NCI-H510A (cell line): ENCODE results near the gene MITF.
"Not testable (repeated sequence)": the region's sequence is repeated elsewhere in the genome, so short reads cannot be mapped to it uniquely, and the experiment has no call there.

Experiments
- DNase-seq: peaks from one replicate; lab custom pipeline; 2025; lab: John Stamatoyannopoulos, UW

MITF gene

DNA sequence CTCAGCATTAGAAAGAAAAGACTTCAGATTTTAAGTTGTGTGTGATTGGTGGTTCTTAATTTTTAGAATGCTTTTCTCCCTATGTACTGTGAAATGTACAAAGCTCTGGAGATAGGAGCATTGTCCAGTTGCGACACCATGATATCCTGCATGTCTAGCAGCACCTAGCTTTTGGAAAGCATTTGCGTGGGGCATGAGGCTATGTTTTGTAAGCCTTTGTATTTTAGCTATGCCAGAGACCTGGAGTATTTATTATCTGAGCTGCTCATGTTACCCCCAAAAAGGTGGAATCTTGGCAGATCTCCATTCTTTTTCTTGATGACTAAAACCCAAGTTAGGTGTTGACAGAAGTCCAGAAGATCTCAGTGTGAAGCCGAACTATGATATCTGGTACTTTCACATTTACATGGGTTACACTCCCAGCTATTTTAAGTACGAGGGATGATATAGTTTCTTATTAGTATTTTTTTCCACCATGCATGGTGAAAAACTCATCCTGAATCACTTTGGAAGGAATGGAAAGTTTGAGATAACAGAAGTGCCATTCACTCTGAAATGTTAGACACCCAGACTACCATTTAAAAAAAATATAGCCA is 133.6 kb downstream of the MITF start:
- no peak for DNase-seq

DNA sequence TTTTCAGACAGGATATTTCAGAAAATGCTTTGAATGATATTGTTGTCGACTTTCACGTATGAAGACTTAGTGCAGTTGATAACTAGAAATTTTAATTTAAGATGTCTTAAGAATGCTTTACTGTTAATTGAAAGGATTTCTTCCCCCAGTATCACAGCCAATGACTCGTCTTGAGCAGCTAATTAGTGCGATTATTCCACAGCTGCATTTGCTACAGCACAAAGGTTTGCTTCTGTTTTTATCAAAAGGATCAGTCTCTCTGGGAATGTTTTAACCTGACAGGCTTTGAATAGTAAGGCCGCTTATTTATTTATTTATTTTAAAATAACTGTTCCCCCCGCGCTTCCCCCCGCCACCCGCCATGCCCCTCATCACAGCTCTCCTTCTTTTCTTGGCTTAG is 136.8 kb downstream of the MITF start:
- DNase-seq = no peak

DNA sequence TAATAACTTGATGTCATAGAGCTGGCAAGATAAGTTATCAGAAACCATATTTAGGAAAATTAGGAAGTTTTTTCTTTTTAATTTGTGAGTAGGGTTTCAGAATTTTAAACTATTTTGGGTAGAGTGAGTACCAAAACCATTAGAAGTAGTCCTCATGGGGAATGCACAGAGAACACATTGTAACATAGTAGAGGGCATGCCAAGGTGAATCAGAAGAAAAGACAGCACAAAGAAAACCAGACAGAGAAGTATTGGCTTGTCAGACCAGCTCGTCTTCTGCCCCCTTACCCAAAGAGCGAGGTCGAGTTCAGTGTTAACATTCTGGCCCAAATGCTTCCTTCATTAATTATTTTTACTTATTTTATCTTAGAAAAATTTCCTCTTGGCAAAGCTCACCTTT is 139.0 kb downstream of the MITF start:
- no peak for DNase-seq

DNA sequence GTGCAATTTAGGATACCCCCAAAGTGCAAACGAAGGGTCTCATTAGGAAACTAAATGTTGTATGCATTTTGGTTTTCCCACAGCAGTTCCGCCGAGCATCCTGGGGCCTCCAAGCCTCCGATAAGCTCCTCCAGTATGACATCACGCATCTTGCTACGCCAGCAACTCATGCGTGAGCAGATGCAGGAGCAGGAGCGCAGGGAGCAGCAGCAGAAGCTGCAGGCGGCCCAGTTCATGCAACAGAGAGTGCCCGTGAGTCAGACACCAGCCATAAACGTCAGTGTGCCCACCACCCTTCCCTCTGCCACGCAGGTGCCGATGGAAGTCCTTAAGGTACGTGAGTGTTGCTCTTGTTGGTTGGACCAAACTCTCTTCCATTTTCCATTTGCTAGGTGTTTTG is 139.8 kb downstream of the MITF start:
- DNase-seq = no peak

DNA sequence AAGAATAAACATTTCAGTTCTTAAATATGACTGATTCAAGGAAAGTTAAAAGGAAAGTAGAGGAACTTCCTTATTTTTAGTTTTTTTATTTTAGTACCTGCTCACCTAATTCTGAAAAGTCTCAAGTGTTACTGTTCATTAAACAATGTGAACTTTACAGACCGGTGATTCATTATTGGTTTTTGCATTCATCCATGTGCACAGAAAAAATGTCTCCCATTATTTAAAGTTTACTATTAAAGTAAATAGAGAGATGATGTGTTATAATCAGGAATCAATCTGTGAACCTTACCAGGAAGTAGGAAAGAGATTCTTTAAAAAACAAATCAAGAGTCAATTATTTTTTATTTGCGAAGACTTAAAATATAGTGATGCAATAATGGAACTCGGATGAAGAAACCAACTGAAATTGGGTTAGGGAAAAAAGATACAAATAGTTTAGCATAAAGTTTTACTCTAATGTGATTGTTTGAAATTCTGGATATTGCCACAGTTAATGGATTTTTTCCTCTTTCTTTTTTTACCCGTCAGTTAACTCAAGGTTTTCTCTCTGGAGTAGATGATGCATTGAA is 140.9 kb downstream of the MITF start:
- no peak for DNase-seq

DNA sequence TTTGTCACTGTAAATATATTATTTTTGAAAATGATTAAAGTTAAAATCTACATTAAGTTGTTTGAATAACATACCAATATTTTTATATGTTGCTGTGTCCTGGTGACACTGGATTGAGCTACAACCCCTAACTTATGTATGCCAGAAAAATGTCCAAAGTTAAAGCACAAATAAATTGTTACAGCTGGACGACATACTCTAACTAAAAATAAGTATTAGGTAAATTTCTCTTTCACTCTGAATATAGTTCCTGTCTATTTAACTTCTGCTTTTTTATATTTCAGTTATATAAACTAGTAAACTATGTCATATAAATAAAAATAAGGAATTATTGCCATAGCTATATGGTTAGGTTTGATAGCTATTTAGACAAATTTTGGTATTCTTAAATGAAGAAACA is 141.8 kb downstream of the MITF start:
- no peak for DNase-seq

DNA sequence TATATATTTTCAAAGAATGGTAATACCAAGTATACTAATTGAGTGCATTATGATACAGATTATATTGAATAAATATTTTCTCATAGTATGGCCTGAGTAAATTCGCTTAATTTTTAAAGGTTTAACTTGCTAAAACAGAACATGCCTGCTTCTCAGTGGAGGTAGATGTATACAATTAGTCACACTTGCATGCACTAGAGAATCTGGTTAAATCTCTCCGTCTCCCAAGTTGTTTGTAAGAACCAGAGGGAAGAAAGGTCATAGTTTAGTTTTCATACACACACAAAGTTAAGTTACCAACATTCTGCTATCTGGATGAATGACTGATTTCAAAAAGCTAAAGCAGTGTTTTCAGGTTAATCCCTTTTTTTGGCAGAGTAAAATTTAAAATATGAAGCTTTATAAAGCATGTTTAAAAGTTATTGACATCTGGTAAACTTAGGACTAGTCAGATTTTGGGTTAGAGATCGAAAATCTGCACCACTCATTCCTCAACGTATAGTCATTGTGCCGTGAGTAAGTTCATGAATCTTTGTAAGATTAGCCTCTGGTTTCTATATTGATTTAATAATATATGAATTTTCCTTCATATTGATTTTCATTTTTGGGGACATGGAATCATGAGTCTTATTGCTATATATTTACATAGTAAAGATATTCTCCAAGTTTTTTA is 142.6 kb downstream of the MITF start:
- DNase-seq = no peak

DNA sequence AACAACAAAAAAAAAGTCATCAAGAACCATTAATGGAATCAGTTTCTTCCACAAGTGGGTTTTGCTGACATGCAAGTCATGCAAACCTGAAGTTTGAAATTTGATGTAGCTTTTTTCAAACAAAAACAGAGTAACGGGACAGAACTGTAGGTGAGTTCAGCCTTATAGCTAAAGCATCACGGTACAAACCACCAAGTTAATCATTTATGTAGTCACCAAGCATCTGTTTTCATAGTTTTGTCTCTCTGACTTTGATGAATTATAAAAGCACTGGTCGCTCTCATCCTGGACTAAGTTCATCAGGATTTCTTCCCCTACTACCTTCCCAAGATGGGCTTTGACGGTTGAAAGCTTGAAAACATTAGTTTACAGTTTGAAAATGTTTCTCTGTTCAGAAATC is 143.3 kb downstream of the MITF start:
- no peak for DNase-seq

DNA sequence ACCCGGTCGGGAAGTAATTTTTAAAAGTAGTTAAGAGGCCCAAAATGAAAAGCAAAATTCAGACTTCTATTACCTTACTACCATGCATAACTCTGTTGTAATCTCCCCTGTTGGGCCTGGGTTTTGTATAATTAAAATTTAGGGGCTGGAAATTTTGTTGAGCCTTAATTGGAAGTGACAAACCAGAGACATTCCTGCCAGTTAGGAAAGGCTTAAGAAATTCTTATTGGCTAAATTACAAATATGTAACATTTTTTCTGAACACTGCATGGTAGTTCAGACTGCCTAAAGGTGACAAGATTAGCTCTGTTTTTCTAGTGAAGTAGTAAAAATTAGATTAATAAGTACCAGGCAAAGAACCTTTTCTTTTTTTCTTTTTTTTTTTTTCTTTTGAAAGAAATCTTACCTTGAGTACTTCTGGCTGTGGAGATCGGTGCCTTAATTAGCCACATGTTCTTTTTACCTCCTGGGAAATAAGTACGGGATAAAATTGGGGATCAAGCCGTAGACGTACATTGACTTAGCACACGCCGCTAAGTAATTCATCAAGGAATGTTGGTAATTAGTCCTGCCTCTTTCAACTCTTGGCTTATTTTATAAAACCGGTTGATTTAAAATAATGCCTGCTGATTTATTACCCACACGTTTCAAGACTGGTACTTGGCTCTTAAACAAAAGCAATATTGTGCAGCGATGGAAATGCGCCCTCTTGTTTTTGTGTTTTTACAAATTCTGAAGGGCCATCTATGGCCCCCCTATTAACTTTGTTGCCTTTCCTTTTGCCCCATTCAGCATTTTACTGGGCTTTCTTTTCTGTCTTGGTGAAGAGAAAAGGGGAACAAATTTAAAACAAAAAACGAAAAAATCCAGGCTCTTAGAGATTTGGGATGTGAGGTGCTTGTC is 149.0 kb downstream of the MITF start:
- no peak for DNase-seq

DNA sequence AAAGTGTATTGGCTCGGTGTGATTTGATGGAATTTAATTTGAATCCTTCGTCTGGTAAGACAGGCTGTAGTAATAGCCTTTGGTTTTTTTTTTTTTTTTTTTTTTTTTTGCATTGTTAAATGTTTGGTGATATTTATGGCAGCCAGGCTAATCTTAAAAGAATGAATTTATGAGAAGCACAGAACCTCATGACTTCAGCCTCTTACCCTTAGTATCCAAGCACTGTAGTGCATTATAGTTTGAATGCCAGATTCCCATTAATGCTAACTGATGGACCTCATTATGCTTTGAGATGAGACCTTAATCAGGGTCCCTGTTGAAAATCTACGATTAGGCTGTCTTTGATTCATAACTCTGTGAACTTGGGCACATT is 149.7 kb downstream of the MITF start:
- no peak for DNase-seq

DNA sequence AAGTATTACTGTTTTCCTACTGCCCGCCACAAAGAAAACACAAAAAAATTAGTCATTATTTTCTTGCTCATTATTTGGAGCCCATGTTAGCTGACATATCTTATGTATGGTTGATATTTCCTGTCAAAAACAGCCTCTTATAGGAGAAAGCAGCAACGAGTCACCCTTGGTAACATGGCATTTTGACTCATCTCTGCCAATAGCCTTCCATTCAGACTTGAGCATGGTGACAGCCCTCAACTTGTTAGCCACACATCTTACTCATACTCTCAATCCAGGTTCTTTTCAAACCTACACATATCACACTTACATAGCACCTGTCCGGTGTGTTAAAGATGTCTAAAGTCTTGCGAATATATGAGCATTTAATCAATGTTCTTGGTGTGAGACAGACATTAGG is 150.8 kb downstream of the MITF start:
- no peak for DNase-seq

DNA sequence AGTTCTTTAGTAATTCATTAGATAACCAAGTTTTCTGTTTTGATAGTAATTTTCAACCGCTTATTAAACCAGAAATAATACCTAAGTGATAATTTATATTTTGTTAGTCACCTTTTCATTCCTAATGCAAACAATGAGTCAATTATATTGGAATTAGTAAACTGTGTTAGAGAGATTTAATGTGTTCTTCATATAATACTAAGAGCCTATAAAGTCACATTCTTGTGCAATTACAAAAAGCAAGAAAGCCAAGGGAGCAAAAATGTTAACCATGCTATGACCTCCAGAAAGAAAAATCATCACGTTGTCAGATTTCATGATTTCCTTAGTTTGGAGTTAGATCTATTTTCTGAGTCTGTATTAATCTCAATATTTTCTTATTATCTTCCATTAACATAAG is 151.4 kb downstream of the MITF start:
- no peak for DNase-seq

DNA sequence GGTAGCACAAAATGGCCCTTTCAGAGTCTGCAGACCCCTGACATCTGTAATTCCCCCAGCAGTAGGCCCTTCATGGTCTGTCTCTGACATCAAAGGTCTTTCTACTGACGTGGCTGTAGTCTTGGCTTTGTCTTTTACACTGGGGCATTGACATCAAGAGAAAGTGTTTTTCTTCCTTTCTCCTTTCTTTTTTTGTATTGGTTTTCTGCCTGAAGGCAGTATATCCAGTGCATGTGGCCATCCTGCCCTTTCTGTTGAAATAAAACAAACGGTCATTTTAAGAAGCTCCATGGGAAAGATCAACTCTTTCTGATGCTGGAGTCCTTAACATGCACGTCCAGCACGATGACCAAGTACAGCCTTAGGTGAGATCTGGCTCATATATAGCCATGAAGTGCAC is 153.4 kb downstream of the MITF start:
- DNase-seq = no peak

DNA sequence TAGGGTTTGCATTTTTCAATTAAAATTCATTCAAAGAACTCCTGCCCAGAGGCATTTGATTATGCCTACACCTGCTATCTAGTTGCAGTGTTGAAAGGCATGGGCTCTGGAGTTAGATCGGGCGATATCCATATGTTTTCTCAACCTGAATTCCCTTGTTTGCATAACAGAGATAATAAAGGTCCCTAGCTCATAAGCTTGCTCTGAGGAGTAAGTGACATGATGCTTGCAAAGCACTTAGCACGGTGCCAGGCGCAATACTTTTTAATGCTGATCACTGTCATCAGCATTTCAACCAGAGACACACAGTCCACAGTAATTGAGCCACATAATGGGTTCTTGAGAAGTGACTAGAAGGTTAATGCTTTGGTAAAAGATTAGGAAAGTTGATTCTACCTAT is 154.0 kb downstream of the MITF start:
- DNase-seq = no peak

DNA sequence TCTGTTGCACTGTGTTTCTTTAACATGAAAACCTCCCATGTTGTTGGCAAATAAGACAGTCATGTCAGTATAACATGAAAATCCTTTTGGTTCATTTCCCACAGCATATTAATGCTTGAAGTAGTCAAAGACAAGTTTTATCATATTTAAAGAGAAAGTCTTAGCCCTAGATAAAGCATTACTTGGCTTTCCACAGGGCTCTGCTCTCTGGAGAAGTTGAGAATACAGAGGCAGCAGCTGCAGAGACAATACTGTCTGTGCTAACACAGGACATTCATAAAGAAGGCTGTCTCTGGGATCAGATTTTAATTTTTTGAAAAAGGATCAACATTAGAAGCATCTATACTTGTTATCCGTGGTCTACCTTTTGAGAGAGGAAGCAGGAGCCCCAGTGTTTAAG is 156.8 kb downstream of the MITF start:
- no peak for DNase-seq

DNA sequence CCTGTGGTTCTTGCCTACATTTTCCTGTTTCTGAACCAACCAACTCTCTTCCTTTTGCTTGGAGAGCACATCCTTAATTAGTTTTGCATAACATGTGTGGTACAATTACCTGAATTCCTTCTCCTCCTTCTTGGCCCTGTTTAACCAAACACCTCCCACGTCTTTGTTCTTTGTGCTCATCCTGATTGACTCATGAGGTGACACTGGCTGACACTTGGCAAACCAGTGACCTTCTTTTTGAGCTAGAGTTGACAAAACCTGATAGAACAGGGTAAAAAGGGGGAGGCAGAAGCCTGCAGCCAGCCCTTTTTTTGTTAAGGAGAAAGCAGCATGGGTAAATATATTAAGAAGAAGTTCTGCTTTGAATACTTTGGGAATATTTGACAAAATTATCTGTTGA is 161.1 kb downstream of the MITF start:
- DNase-seq = no peak

DNA sequence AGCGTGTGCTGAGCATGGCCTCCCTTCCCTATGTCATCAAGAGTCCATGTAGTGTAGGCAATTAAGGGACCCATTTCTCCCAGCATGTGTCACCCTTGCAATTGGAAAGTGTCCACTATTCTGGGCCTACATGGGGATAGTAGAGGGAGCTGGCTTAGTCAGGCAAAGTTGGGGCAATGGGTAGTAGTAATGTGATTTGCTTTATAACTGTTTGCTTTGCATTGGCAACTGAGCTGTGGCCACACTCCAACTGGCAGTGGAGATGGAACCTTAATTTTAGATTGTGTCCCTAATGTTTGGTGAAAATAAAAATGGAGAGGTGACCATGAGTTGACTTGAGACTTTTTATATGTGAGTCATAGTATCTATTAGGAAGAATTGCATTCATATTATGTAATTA is 162.5 kb downstream of the MITF start:
- DNase-seq = no peak

DNA sequence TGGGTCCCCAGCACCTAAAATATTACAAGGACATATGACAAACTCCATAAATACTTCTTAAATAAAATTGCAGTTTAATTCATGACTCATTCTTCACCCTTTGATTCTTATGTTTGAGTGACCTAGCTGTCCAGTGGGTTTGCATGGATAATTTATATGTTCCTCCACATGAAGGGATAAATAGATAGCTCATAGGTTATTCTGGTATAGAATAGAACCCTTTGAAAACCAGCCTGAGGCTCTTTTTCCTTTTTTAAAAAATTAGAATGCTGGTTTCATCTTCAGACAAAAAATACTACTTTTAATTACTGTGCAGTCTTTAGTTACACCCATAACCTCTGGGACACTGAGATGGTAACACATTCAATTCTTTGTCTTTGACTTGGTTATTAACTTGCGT is 163.1 kb downstream of the MITF start:
- no peak for DNase-seq

DNA sequence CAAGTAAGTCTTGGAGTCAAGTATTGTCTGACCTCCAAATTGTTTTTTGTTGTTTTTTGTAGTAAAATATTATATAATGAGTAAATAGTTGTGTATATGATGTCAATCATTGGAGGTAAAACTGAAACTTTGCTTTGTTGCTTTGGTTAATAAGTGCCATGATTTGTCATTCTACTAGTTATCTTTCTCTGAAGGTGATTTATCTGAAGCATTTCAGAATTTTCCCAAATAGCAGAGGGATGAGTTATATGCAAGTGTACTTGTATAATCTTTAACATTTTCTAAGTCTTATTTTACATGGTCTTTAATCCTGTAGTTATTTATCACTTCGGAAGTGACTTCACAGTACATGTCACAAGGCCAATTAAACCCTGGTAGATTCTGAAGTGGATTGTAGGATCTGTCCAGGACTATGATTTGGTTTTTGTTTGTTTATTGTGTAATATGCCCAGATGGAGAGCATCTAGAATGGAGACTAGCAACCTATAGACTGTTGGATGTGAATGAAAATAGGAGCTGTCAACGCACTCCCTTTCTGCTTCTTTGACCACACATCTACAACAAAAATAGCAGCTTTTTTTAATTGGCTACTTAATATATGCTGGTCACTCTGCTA is 167.2 kb downstream of the MITF start:
- peak; percentile 1 for DNase-seq

DNA sequence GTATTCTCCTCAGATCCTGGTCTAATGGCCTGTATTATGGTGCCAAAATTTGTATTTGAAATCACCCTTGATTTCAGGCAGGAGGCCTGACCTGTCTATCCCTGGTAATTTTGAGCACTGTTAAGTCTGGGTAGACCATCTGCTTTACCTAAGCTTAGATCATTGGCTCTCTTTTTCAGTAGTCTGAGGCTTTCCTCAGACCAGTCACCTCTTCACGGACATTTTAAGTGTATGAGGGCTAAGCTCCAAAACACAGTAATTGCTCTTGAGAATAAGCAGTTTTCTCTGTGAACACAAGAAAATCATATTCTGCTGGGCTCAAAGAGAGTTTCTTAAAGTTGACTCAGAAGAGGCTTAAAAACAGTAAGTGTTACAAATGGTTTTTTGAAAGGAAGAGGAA is 168.3 kb downstream of the MITF start:
- no peak for DNase-seq

DNA sequence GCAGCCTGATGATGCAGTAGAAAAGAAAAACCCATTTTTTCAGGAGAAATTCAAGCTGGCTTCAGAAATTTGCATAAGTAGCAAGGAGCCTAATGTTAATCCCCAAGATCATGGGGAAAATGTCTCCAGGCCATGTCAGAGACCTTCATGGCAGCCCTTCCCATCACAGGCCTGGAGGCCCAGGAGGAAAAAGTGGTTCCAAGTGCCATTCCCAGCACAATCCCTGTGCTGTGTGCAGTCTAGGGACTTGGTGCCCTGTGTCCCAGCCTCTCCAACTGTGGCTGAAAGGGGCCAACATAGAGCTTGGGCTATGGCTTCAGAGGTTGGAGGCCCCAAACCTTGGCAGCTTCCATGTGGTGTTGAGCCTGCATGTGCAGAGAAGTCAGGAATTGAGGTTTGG is 170.6 kb downstream of the MITF start:
- not testable (repeated sequence) for DNase-seq

DNA sequence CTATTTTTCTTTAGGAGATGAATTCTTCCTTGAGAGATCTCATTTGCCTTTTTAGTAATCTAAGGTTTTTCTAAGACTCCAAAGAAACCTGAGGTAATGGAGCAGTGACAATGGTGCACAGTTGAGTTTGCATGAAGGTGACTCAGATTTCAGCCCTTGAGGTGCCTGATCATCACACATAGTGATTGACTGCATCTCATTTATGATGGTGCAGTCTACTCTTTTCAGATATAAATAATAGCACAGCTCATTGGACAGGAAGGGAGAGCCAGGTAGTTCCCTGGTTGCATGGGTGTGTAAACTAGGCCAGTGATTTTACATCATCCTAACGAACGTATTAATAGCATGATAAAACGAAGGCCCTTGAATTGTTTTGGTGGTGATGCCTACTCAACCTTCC is 174.2 kb downstream of the MITF start:
- DNase-seq = no peak

DNA sequence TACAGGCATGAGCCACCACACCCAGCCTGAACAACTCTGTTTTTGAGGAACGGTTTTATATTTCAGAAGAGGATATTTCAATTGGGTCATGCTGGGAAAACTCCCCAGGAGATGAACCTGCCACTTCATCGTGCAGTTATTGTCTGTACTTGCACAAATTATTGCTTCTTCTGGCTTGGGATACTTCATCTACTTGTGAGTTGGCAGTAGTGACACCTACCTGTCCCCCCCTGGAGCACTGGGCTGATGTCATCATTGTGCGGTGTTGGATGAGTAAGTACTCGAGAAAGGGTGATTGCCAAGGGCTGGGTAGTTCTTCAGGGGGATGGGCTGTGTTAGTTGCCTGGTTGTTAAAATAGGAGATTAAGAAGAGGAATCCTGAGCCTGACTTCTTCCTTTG is 175.1 kb downstream of the MITF start:
- no peak for DNase-seq
